ENCODE measurements around the gene PPP1R9B.

DNA sequence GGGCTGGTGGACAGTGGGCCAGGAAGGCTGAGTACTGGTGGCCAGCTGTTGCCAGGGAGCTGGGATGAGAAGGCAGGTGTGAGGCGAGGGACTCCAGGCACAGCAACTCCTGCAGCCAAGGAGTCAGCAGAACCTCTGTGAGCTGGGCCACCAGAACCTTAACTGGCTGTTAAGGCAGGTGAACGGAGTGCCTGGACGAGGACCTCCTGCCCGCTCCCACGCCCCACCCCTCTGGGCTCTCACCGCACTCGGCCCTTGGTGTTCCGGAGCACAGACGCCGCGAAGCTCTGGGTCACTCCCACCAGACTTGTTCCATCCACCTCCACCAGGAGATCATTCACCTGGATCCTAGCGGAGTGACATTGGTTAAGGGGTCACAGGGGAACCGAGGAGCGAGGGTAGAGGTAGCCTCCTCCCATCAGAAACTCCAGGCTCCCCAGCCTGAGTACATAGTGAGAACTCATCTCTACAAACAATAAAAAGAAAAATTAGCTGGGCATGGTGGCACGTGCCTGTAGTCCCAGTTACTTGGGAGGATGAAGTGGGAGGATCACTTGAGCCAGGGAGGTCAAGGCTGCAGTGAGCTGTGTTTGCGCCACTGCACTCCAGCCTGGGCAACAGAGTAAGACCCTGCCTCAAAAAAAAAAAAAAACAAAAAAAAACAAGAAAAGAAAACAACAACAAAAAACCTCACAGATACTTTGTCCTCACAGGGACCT is 9.3 kb downstream of the PPP1R9B start:
- TF ChIP-seq, protein P1, sequence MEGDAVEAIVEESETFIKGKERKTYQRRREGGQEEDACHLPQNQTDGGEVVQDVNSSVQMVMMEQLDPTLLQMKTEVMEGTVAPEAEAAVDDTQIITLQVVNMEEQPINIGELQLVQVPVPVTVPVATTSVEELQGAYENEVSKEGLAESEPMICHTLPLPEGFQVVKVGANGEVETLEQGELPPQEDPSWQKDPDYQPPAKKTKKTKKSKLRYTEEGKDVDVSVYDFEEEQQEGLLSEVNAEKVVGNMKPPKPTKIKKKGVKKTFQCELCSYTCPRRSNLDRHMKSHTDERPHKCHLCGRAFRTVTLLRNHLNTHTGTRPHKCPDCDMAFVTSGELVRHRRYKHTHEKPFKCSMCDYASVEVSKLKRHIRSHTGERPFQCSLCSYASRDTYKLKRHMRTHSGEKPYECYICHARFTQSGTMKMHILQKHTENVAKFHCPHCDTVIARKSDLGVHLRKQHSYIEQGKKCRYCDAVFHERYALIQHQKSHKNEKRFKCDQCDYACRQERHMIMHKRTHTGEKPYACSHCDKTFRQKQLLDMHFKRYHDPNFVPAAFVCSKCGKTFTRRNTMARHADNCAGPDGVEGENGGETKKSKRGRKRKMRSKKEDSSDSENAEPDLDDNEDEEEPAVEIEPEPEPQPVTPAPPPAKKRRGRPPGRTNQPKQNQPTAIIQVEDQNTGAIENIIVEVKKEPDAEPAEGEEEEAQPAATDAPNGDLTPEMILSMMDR (conservative IDR thresholded peaks at IDR 0.05): no peak
- no peak for TF ChIP-seq ZFX (IDR thresholded peaks at IDR 0.05)

Data from C4-2B (cell line).